ENCODE data around the gene MBOAT7. TPM values are rescaled to one million over a fixed set of nuclear protein-coding genes. Genes with fewer than 3 reads are reported as not detected.
"Not testable (repeated sequence)": the region's sequence is repeated elsewhere in the genome, so short reads cannot be mapped to it uniquely, and the experiment has no call there.

The MBOAT7 gene
- total RNA-seq, 2 experiments from 2014 or later, result 54.7 to 76.3 TPM

- H3K27ac Mint-ChIP-seq, result peak within 1 kb of the TSS; percentile 95
- no peaks in the 10 kb centered on the region for H3K9me3 Mint-ChIP-seq (ENCODE audit: low read depth)
- peaks cover 38% of the 10 kb centered on the region for H3K4me1 Mint-ChIP-seq
- ATAC-seq, result peak; percentile 35
- peaks cover 16% of the 10 kb centered on the region for H3K36me3 Mint-ChIP-seq
- peak; percentile 91 for DNase-seq
- H3K4me3 Mint-ChIP-seq, result peak within 1 kb of the TSS; percentile 80
- no peaks in the 10 kb centered on the region for H3K27me3 Mint-ChIP-seq
- CTCF ChIA-PET, result interaction anchor here (0.6 to 5.1 kb wide), 6 partner anchors 9 to 75 kb away, joined by 3 to 33 read pairs (median 4); partner anchors contain the start of genes CNOT3, LENG1 and RPS9
Measured at GRCh38 chr19:54191011-54191810, 1.8 kb upstream of the MBOAT7 start, which contains the start of gene TSEN34. TSEN34 (plus strand) TSS chr19:54191308; CDS start chr19:54191365, 57 bp downstream.

DNA sequence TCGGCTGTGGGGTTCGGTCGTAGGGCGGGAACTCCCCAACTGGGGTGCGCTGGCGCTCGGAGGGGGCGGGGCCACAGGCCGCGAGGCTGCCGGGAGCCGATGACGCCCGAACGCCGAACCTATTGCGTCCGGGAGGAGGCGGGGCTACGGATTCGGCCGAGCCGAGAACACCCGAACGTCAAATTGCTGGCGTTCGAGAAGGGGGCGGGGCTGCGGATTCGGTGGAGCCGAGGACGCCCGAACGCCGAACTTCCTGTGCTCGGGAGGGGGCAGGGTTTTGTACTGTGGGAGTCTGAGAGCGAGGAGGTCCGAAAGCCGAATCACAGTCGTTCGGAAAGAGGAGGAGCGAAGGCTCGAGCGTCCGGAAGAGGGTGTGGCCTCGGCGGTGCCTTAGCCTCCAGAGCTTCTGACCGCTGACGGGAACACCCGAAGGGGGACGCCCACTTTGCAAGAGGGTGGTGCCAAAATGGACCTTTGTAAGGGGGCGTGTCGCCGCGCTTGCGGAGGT lies 1.2 kb upstream of the MBOAT7 start:
- Mint-ChIP-seq H3K27ac (peak overlapping the region; percentile 95), H3K9me3 (ENCODE audit: low read depth) (no peaks in the 10 kb centered on the region), H3K4me3 (peak overlapping the region; percentile 80), H3K36me3 (peaks cover 17% of the 10 kb centered on the region), H3K27me3 (no peaks in the 10 kb centered on the region), H3K4me1 (peaks cover 38% of the 10 kb centered on the region)
- DNase-seq (peak; percentile 100), ATAC-seq (peak; percentile 65)
- CTCF ChIA-PET, result interaction anchor here (0.6 to 5.1 kb wide), 5 partner anchors 9 to 76 kb away, joined by 3 to 33 read pairs (median 4); partner anchors contain the start of genes CNOT3, LENG1 and RPS9

- ATAC-seq, result peak; percentile 60
- H3K27ac Mint-ChIP-seq, result peak overlapping the region; percentile 95
Measured at GRCh38 chr19:54189735-54190502, 539 bp upstream of the MBOAT7 start.

DNA sequence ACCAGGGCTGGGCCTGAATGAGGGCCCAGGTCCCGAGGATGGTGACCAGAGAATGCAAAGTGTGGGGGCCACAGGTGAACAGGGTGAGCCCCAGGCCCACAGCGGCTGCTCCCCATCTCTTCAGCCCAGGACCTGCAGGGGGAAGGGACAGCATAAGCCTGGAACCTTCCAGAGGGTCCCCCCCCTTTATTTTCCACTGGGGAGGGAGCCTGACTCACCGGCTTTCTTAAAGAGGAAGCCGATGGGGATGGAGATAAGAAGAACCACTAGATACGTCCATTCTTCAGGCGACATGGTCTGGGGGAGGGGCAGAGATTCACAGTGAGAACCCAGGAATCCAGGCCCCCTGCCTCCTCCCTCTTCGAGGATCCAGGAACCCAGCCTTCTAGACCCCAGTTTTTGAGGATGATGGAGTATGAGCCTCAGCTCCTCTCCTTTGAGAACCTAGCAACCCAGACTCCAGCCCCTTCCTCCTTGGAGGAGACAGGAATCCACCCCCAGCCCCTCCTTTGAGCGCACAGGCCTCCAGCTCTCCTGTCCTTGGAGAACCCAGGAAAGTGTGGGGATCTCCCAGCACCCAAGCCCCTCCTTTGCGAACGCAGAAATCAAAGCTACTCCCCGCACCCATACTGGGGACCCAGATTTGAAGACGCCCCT lies 1.0 kb downstream of the MBOAT7 start:
- H3K4me1 Mint-ChIP-seq, result peaks cover 37% of the 10 kb centered on the region
- ATAC-seq, result no peak
- H3K27me3 Mint-ChIP-seq, result no peaks in the 10 kb centered on the region
- CTCF ChIA-PET, result interaction anchor here (1.3 to 5.1 kb wide), 10 partner anchors 12 to 78 kb away, joined by 3 to 33 read pairs (median 8); partner anchors contain the start of genes CNOT3, LENG1, PRPF31 and RPS9
- peak overlapping the region; percentile 83 for H3K27ac Mint-ChIP-seq
- peak; percentile 79 for DNase-seq
- peak overlapping the region; percentile 80 for H3K4me3 Mint-ChIP-seq
- H3K9me3 Mint-ChIP-seq (ENCODE audit: low read depth), result no peaks in the 10 kb centered on the region
- peaks cover 16% of the 10 kb centered on the region for H3K36me3 Mint-ChIP-seq

More at GRCh38 chr19:54189735-54190502, 539 bp upstream of the MBOAT7 start:
- no peaks in the 10 kb centered on the region for H3K9me3 Mint-ChIP-seq (ENCODE audit: low read depth)
- peak overlapping the region; percentile 80 for H3K4me3 Mint-ChIP-seq
- DNase-seq, result peak; percentile 100
- H3K36me3 Mint-ChIP-seq, result peaks cover 17% of the 10 kb centered on the region
- no peaks in the 10 kb centered on the region for H3K27me3 Mint-ChIP-seq
- H3K4me1 Mint-ChIP-seq, result peaks cover 38% of the 10 kb centered on the region
- CTCF ChIA-PET, result interaction anchor here (0.6 to 5.1 kb wide), 18 partner anchors 9 to 518 kb away, joined by 3 to 33 read pairs (median 4); partner anchors contain the start of genes CNOT3, LENG1, PRPF31 and RPS9

DNA sequence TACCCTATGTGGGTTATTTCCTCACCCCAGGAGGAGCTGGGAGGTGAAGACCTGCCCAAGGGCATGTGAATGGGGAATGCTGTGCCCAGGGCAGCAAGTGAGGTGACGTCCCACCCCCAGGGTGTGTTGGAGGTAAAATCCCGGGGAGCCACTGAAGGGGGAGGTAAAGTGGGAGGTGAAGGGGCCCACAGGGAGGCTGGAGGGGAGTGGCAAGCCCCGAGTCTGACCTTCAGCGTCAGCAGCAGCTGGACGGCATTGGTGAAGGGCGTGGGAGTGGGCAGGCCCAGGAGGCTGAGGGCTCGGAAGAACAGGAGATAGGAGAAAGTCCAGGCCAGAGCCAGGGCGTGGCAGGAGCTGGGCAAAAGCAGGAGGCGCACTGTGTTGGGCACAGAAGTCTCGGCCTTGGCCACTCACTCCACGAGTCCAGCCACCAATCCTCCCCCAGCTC lies 2.4 kb downstream of the MBOAT7 start:
- Mint-ChIP-seq H3K4me3 (peak overlapping the region; percentile 80), H3K27ac (no peak overlapping the region), H3K36me3 (peaks cover 12% of the 10 kb centered on the region)

GRCh38 chr19:54186351-54186750 lies 3.0 kb downstream of the MBOAT7 start:
- DNase-seq (no peak), ATAC-seq (no peak)
- CTCF ChIA-PET, result interaction anchor here (2.6 kb wide), 1 partner anchor 17 kb away, joined by 6 read pairs; no protein-coding TSS in a partner anchor
- Mint-ChIP-seq H3K9me3 (ENCODE audit: low read depth) (no peaks in the 10 kb centered on the region), H3K27ac (no peak overlapping the region), H3K4me1 (peaks cover 20% of the 10 kb centered on the region), H3K4me3 (no peak overlapping the region), H3K36me3 (peaks cover 12% of the 10 kb centered on the region), H3K27me3 (no peaks in the 10 kb centered on the region)

More for the DNA sequence above, 2.4 kb downstream of the MBOAT7 start:
- CTCF ChIA-PET, result interaction anchor here (2.6 kb wide), 1 partner anchor 17 kb away, joined by 6 read pairs; no protein-coding TSS in a partner anchor
- DNase-seq (no peak), ATAC-seq (no peak)
- Mint-ChIP-seq H3K9me3 (ENCODE audit: low read depth) (no peaks in the 10 kb centered on the region), H3K27me3 (no peaks in the 10 kb centered on the region), H3K4me1 (peaks cover 24% of the 10 kb centered on the region)

DNA sequence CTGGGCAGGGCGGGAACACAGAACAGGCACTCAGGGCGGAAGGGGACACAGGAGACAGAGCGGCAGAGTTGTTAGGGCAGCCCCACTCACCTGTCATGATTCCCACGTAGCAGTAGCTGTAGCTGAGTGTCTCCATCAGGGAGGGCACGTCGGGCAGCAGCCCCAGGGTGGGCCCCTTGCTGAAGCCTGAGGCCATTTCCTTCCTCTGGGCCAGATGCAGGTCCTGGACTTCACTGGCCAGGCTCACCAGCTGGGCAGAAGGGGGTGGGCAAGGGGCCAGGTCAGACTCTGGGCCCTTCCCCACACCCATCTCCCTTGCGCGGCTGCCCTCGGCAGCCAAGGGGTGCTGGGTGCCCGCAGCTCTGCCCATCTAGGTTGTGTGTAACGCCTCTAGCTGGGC lies 5.9 kb downstream of the MBOAT7 start:
- CTCF ChIA-PET, result interaction anchor here (0.6 to 2.5 kb wide), 4 partner anchors 10 to 695 kb away, joined by 3 to 10 read pairs (median 4); partner anchors contain the start of gene TMC4
- Mint-ChIP-seq H3K4me3 (no peak overlapping the region), H3K4me1 (peaks cover 15% of the 10 kb centered on the region), H3K9me3 (ENCODE audit: low read depth) (no peaks in the 10 kb centered on the region), H3K27me3 (no peaks in the 10 kb centered on the region), H3K27ac (no peak overlapping the region), H3K36me3 (peaks cover 16% of the 10 kb centered on the region)
- DNase-seq (no peak), ATAC-seq (no peak)

GRCh38 chr19:54181894-54182293 lies 7.5 kb downstream of the MBOAT7 start:
- not testable (repeated sequence) for DNase-seq; ATAC-seq; H3K9me3 Mint-ChIP-seq (ENCODE audit: low read depth); H3K27ac Mint-ChIP-seq; H3K4me1 Mint-ChIP-seq; H3K4me3 Mint-ChIP-seq; H3K27me3 Mint-ChIP-seq
- CTCF ChIA-PET, result interaction anchor here (1.1 to 2.5 kb wide), 4 partner anchors 8 to 84 kb away, joined by 3 to 10 read pairs (median 4); partner anchors contain the start of genes MBOAT7 and TMC4
- H3K36me3 Mint-ChIP-seq, result peaks cover 15% of the 10 kb centered on the region

DNA sequence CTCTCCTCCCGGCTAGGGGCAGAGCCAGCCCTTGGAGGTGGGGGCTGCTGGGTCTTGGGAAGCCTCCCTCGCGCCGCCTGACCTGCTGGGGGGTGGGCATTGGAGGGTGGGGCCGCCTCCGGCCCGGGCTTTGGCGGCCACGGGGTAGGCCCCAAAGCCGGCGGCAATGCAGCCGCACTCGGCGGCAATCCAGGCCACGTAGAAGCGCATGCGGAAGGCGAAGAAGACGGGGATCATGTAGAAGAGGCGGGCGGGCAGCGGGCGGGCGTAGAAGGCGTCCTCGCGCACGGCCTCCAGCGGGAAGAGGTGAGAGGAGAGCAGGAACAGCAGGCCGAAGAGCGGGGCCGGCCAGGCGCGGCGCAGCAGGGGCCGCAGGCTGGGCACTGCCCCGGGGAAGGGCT lies 8.7 kb downstream of the MBOAT7 start:
- no peak for DNase-seq
- H3K9me3 Mint-ChIP-seq (ENCODE audit: low read depth), result no peaks in the 10 kb centered on the region
- CTCF ChIA-PET, result interaction anchor here (1.1 kb wide), 1 partner anchor 9 kb away, joined by 3 read pairs; the partner anchor contains the start of gene MBOAT7
- no peak for ATAC-seq
- H3K4me1 Mint-ChIP-seq, result no peaks in the 10 kb centered on the region
- H3K27ac Mint-ChIP-seq, result no peak overlapping the region
- no peak overlapping the region for H3K4me3 Mint-ChIP-seq
- H3K27me3 Mint-ChIP-seq, result no peaks in the 10 kb centered on the region
- H3K36me3 Mint-ChIP-seq, result peaks cover 11% of the 10 kb centered on the region

GRCh38 chr19:54179921-54180461 lies 9.4 kb downstream of the MBOAT7 start:
- DNase-seq (no peak), ATAC-seq (no peak)
- Mint-ChIP-seq H3K27ac (no peak overlapping the region), H3K27me3 (no peaks in the 10 kb centered on the region), H3K36me3 (peaks cover 8% of the 10 kb centered on the region), H3K4me1 (no peaks in the 10 kb centered on the region), H3K4me3 (no peak overlapping the region), H3K9me3 (ENCODE audit: low read depth) (no peaks in the 10 kb centered on the region)
- CTCF ChIA-PET, result no interaction called here

- no peaks in the 10 kb centered on the region for H3K4me1 Mint-ChIP-seq
- H3K9me3 Mint-ChIP-seq (ENCODE audit: low read depth), result no peaks in the 10 kb centered on the region
- no peak overlapping the region for H3K4me3 Mint-ChIP-seq
- DNase-seq (no peak), ATAC-seq (no peak)
- H3K27me3 Mint-ChIP-seq, result no peaks in the 10 kb centered on the region
- CTCF ChIA-PET, result interaction anchor here (1.0 kb wide), 1 partner anchor 87 kb away, joined by 3 read pairs; no protein-coding TSS in a partner anchor
- peaks cover 8% of the 10 kb centered on the region for H3K36me3 Mint-ChIP-seq
- no peak overlapping the region for H3K27ac Mint-ChIP-seq
Measured at GRCh38 chr19:54179262-54179852, 10.0 kb downstream of the MBOAT7 start.
